HG02798 (cell line): ENCODE data around the gene LIPA.
"Not testable (repeated sequence)": the region's sequence is repeated elsewhere in the genome, so short reads cannot be mapped to it uniquely, and the experiment has no call there.

Experiments used
- ATAC-seq: cut with Tn5 transposase; IDR thresholded peaks from one replicate; pipeline ENCODE4 v1.9.1; 2021; ENCODE audit warnings: mild to moderate bottlenecking; ENCODE audit not compliant: unreplicated experiment, poor library complexity

LIPA gene

GRCh38 chr10:89271532-89271931, 20.0 kb upstream of the LIPA start:
- no peak for ATAC-seq

GRCh38 chr10:89270153-89270483, 18.5 kb upstream of the LIPA start:
- ATAC-seq: no peak

GRCh38 chr10:89269433-89270152, 18.0 kb upstream of the LIPA start:
- no peak for ATAC-seq

- ATAC-seq: no peak
Observed at GRCh38 chr10:89266721-89267453, 15.3 kb upstream of the LIPA start.

- no peak for ATAC-seq
Observed at GRCh38 chr10:89263531-89263930, 12.0 kb upstream of the LIPA start.

GRCh38 chr10:89263091-89263490, 11.5 kb upstream of the LIPA start:
- no peak for ATAC-seq

DNA sequence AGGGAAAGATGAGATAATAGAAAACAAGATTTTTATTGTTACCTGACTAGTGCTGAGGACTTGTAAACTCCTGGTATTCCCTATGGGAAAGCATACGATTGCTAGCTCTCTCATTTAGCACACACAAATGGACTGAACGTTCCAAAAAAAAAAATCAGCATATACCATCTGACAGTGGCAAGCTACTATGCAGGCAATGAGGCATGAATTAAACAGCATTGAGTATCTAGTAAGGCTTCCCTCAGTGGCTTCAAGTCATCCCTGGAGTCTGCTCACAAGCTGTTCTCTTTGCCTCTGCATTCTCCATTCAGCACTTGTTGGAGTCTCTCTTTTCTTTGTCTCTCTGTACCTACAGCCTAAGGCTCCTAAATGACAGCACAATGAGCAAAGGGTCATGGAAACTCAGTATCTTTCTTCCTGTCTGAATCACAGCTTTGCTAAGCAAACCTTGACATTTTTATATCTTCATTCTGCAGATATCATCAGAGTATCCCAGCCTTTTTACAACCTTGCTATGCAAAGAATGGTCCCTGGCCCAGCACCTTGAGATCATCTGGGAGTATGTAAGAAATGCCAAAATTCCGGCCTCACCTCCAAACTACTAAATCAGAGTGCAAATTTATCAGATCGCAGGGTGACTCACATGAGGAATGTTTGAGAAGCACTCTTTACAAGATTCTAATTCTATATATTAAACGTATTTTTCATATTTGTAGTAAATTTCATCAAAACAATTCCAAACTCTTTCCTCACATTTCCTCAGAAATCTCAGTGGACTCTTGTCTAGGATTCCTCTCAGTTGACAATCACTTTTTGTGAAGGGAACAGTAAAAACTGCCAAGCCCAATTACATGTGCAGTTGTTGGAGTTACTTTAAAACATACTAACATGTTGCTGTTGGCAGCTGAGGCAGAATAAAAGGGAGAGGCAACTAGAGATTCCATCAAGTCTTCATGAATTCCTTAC, 10.8 kb upstream of the LIPA start:
- no peak for ATAC-seq

DNA sequence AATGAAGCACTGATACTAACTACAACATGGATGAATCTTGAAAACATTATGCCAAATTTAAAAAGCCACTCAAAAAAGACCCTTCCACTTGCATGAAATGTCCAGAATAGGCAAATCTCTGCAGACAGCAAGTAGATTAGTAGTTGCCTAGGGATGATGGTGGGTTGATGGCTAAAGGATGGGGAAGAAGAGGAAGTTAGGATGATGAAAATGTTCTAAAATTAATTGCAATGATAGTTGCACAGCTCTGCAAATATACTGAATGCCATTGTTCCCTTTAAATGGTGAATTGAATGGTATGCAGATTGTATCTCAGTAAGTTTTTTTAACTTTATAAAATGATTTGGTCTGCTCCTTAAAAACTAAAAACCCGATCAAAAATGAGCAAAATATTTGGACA, 7.3 kb upstream of the LIPA start:
- ATAC-seq: no peak

- ATAC-seq: no peak
Observed at GRCh38 chr10:89257581-89257980, 6.0 kb upstream of the LIPA start.

DNA sequence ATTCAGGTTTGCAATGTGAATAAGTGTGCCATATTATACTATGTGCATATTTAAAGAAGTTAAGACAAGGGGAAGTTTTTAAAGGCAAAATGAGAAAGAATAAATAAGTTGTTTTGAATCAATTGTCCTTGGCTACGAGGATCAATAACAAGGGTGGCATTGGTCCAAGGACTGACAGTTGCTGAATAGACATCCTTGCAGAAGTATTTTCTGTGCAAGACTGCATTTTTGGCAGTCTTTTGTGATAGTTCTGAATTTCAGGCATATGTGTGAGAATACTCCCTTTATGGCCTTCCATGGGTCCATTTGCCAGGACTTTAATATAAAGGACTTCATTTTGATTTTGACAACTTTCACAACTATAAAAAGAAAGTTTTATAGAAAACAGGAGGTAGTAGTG, 5.4 kb upstream of the LIPA start:
- ATAC-seq: no peak

GRCh38 chr10:89256340-89256739, 4.8 kb upstream of the LIPA start:
- ATAC-seq: no peak

DNA sequence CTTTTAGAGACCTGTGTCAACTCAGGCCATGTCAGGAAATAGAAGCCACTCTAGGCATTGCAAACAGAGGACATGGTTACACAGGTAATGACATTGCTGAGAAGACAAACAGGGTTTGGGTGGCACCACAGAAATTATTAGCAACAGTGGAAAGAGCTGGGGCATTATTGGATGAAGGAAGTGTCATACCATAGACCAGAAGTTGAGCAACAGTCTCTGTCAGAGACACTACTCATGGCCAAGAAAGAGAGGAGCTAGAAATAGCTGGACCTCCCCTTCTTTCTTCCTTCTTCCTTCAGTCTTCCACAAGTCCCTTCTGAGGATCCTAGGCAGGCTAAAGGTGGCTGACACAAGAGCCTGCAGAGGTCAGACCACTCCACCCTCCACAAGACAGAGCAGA, 4.2 kb upstream of the LIPA start:
- no peak for ATAC-seq

GRCh38 chr10:89255091-89255579, 3.6 kb upstream of the LIPA start:
- ATAC-seq: not testable (repeated sequence)

DNA sequence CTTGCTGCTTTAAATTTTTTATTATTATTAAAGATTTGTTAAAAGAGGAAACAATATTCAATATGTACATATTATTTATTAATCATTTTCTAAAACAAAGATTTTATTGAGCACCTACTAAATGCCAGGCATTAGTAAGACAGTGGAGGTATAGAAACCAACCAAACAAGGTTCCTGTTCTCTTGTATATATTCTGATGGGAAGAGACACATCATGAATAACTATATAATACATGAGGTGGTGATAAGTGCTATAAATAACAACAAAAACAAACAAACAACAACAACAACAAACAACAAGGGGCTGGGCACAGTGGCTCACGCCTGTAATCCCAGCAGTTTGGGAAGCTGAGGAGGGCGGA, 630 bp upstream of the LIPA start:
- no peak for ATAC-seq

- no peak for ATAC-seq
Observed at GRCh38 chr10:89250865-89251408, 638 bp downstream of the LIPA start.

DNA sequence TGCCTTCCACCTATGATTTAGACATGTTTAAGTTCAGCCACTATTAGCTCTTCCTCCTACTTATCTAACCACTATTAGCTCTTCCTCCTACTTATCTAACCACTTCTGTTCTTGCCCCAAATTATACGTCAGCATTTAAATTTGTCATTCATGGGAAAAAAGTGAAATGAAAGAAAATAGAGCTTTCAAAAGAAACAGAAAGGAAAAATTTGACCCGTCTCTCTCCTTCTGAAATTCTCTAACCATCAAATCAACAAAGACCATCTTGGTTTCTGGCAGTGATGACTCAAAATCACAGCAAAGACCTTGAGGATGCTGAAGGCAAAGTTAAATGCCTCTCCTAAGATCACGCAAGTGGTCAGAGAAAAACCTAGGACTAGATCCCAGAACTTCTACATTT, 2.6 kb downstream of the LIPA start:
- ATAC-seq: no peak

DNA sequence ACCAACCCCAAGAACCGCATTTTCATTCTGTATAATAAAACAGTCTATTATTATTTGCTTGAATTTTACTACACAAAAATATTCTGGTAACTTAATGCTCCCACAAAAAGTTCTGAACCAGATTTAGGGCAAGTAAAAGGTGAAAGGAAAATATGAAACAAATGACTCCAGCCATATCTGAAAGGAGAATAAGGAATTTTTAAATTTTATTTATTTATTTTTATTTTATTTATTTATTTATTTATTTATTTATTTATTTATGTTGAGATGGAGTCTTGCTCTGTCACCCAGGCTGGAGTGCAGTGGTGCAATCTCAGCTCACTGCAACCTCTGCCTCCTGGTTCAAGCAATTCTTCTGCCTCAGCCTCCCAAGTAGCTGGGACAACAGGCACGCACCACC, 4.0 kb downstream of the LIPA start:
- not testable (repeated sequence) for ATAC-seq

DNA sequence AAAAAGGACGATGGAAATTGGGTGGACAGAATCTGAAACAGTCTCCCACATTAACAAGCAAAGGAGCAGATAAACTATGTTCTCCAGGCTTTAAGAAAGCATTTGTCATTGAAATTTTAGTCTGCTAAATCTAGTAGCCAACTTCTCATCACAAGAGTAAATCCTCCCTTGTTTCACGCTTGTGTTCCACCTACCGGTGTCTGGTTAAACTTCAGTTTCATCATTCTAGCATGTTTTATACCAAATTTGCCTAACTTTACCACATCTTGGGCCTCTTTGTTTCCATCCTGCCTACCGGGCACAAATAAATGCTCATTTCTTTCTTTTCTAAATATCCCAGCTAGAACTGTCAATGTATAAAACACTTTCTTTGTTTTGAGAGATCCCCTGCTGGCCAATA, 5.8 kb downstream of the LIPA start:
- peak; percentile 34 for ATAC-seq

- ATAC-seq: peak; percentile 38
Observed at GRCh38 chr10:89242840-89243568, 8.6 kb downstream of the LIPA start.

- no peak for ATAC-seq
Observed at GRCh38 chr10:89242345-89242684, 9.3 kb downstream of the LIPA start.
